Bronchial epithelial cell (primary cell): ENCODE results near the gene ZNF543. TPM values are rescaled to one million over a fixed set of nuclear protein-coding genes. Genes with fewer than 3 reads are reported as not detected.

Source experiments
- DNase-seq: peaks from one replicate; pipeline ENCODE4 v3.0.0-alpha.2; 2010; ENCODE audit warnings: low read depth
- FAIRE-seq: peaks from 2 replicates; lab custom pipeline; 2011; peaks lifted over from hg19 to GRCh38; lab: Jason Lieb, UNC
- H3K27me3 ChIP-seq: 2 replicates; pipeline ENCODE4 v1.5.1; 2011; ENCODE audit warnings: low read length; ENCODE audit not compliant: control insufficient read depth, insufficient read depth
- H3K36me3 ChIP-seq: 2 replicates; pipeline ENCODE4 v1.5.1; 2011; ENCODE audit warnings: low read length; ENCODE audit not compliant: control insufficient read depth, insufficient read depth
- H3K4me3 ChIP-seq: 2 replicates; pipeline ENCODE4 v1.5.1; 2011; ENCODE audit warnings: mild to moderate bottlenecking, low read depth, low read length, control low read depth
- CTCF ChIP-seq: IDR thresholded peaks from 2 replicates; pipeline ENCODE4 v1.5.1; 2011; ENCODE audit warnings: mild to moderate bottlenecking, moderate library complexity, low read length, control low read depth, inconsistent platforms; ENCODE audit not compliant: insufficient read depth, severe bottlenecking
- total RNA-seq: library from RNA; depleted of rRNA; stranded (reverse); fragments of >200 nt; gene quantifications from 2 replicates; pipeline ENCODE4 v1.2.1, GENCODE V29; 2014

ZNF543 gene
- total RNA-seq, 1 donor from 2014 or later: 13.2 TPM

DNA sequence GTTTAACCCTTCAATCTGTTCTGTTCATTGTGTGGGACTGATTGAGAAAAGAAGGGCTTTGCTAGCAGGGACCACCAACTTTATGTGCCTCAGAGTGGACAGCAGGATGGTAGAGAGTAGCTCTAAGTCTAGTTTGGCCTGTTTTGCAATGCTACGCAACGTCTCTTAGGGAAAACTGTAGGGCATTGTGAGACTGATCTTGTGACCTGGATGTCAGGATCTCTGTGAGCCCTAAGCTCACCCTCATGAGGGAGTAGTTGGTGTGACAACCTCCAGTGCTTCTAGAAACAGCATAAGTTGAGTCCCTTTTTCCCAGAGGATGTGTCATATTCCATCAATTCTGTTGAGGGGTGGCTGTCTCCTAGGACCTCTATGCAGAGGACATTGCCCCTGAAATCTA is 9.5 kb upstream of the ZNF543 start:
- FAIRE-seq (no peak), DNase-seq (no peak)
- no peaks in the 10 kb centered on the region for H3K27me3 ChIP-seq
- no peak for TF ChIP-seq CTCF
- no peak overlapping the region for H3K4me3 ChIP-seq
- H3K36me3 ChIP-seq: no peaks in the 10 kb centered on the region

- DNase-seq (no peak), FAIRE-seq (peak; percentile 75)
- Histone ChIP-seq H3K36me3 (no peaks in the 10 kb centered on the region), H3K27me3 (no peaks in the 10 kb centered on the region), H3K4me3 (no peak overlapping the region)
- TF ChIP-seq CTCF: no peak
These were observed 6.1 kb upstream of the ZNF543 start for GRCh38 chr19:57314146-57314545.

- no peak for DNase-seq
- H3K4me3 ChIP-seq: no peak overlapping the region
These were observed 2.8 kb upstream of the ZNF543 start for GRCh38 chr19:57317503-57317902.

DNA sequence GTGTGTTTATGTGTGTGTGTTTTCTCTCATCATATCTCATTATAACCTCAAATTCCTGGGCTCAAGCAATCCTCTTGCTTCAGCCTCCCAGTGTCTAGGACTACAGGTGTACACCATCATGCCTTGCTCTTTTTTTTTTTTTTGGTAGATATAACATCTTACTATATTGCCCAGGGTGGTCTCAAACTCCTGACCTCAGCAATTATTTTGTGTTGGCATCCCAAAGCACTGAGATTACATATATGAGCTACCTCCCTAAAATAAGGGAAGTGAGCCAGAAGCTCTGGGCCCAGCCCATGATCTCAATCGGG is 448 bp upstream of the ZNF543 start:
- Histone ChIP-seq H3K27me3 (no peaks in the 10 kb centered on the region), H3K36me3 (peaks cover 8% of the 10 kb centered on the region), H3K4me3 (peak overlapping the region; percentile 75)
- DNase-seq: no peak
- no peak for TF ChIP-seq CTCF
- no peak for FAIRE-seq

More at GRCh38 chr19:57317503-57317902, 2.8 kb upstream of the ZNF543 start:
- Histone ChIP-seq H3K36me3 (no peaks in the 10 kb centered on the region), H3K27me3 (no peaks in the 10 kb centered on the region)
- no peak for FAIRE-seq
- no peak for TF ChIP-seq CTCF

GRCh38 chr19:57321116-57321515 is 844 bp downstream of the ZNF543 start:
- Histone ChIP-seq H3K36me3 (peaks cover 10% of the 10 kb centered on the region), H3K27me3 (no peaks in the 10 kb centered on the region), H3K4me3 (peak overlapping the region; percentile 75)
- no peak for TF ChIP-seq CTCF
- FAIRE-seq (no peak), DNase-seq (no peak)

- H3K36me3 ChIP-seq: peaks cover 14% of the 10 kb centered on the region
- no peak for FAIRE-seq
- DNase-seq: no peak
- no peak for TF ChIP-seq CTCF
- no peaks in the 10 kb centered on the region for H3K27me3 ChIP-seq
- H3K4me3 ChIP-seq: peak overlapping the region; percentile 75
These were observed 1.5 kb downstream of the ZNF543 start for GRCh38 chr19:57321751-57322150.
